Activated B cell treated with CpG ODN at 0.5 μM for 24 hours (primary cell): ENCODE results near the gene HLCS. TPM values are rescaled to one million over a fixed set of nuclear protein-coding genes. Genes with fewer than 3 reads are reported as not detected.

Source experiments
- ATAC-seq: fragments of 200-7000 bp; cut with Tn5 transposase; one replicate; pipeline ENCODE4 v1.10.0; 2021; ENCODE audit warnings: low read depth, mild to moderate bottlenecking, moderate library complexity
- CTCF ChIA-PET: fragments of 350-600 bp; sonication (Branson Sonifier 250); formaldehyde crosslinking; loops from one replicate; lab custom pipeline; 2021; ENCODE audit warnings: antibody characterized with exemption; lab: Charles Lee
- POLR2A ChIA-PET: fragments of 350-600 bp; sonication (Branson Sonifier 250); formaldehyde crosslinking; loops from one replicate; lab custom pipeline; 2021; ENCODE audit warnings: antibody characterized with exemption; lab: Charles Lee
- DNase-seq: peaks from one replicate; pipeline ENCODE4 v3.0.0; 2022
- H3K27ac Mint-ChIP-seq: one replicate; pipeline ENCODE4 v1.8.0; 2020; ENCODE audit warnings: mixed read lengths
- H3K27me3 Mint-ChIP-seq: one replicate; pipeline ENCODE4 v1.8.0; 2021; ENCODE audit warnings: mixed read lengths
- H3K36me3 Mint-ChIP-seq: one replicate; pipeline ENCODE4 v1.8.0; 2021; ENCODE audit warnings: low read depth, mixed read lengths
- H3K4me1 Mint-ChIP-seq: one replicate; pipeline ENCODE4 v1.8.0; 2021; ENCODE audit warnings: mixed read lengths
- H3K4me3 Mint-ChIP-seq: one replicate; pipeline ENCODE4 v1.8.0; 2020; ENCODE audit warnings: mild to moderate bottlenecking, mixed read lengths
- H3K9me3 Mint-ChIP-seq: one replicate; pipeline ENCODE4 v1.8.0; 2020; ENCODE audit warnings: mixed read lengths
- intact Hi-C: fragments of 100-400 bp; cut with micrococcal nuclease; formaldehyde crosslinking; loops from one replicate; pipeline ENCODE4 v1.15.1; 2024
- total RNA-seq: library from RNA; stranded (reverse); gene quantifications from 2 replicates; pipeline ENCODE4 v1.2.3, GENCODE V29; 2022
- TF ChIP-seq, protein P1 (sequence below): fragments of 200-600 bp; IDR thresholded peaks from one replicate; pipeline ENCODE4 v1.8.0; 2022; ENCODE audit warnings: antibody characterized with exemption, mild to moderate bottlenecking

The HLCS gene
- total RNA-seq, 1 donor from 2014 or later: 10.6 TPM

DNA sequence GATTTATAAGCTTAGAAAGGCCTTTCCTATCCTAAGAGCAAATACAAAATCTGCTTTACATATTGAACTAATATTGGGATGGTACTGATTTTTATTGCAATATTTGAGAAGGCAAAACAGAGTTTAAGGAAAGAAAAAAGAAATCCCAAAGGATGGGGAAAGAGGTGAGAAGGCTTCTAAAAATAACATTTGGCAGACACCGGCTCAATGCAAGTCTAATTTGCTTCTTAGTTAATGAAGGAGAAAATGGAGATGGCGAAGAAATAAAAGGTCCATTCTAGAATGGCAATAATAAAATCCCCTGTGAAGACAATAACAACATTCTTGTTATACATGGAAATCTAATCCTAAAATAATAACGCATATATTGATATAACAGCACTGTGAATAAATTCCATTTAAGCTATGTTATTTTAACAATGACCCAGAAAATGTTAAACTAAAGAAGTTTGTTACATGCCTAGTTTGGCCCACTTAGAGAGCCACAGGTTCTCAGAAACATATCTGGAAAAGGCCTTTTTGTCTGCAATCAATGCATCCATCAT, 117.7 kb downstream of the HLCS start:
- DNase-seq: no peak
- Mint-ChIP-seq H3K4me3 (no peak overlapping the region), H3K4me1 (no peaks in the 10 kb centered on the region), H3K36me3 (no peaks in the 10 kb centered on the region), H3K27me3 (no peaks in the 10 kb centered on the region), H3K9me3 (no peaks in the 10 kb centered on the region), H3K27ac (no peak overlapping the region)
- intact Hi-C loops: no loop called here
- ChIA-PET POLR2A (no interaction called here), CTCF (no interaction called here)
- TF ChIP-seq, protein P1, sequence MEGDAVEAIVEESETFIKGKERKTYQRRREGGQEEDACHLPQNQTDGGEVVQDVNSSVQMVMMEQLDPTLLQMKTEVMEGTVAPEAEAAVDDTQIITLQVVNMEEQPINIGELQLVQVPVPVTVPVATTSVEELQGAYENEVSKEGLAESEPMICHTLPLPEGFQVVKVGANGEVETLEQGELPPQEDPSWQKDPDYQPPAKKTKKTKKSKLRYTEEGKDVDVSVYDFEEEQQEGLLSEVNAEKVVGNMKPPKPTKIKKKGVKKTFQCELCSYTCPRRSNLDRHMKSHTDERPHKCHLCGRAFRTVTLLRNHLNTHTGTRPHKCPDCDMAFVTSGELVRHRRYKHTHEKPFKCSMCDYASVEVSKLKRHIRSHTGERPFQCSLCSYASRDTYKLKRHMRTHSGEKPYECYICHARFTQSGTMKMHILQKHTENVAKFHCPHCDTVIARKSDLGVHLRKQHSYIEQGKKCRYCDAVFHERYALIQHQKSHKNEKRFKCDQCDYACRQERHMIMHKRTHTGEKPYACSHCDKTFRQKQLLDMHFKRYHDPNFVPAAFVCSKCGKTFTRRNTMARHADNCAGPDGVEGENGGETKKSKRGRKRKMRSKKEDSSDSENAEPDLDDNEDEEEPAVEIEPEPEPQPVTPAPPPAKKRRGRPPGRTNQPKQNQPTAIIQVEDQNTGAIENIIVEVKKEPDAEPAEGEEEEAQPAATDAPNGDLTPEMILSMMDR: no peak
- ATAC-seq: no peak

DNA sequence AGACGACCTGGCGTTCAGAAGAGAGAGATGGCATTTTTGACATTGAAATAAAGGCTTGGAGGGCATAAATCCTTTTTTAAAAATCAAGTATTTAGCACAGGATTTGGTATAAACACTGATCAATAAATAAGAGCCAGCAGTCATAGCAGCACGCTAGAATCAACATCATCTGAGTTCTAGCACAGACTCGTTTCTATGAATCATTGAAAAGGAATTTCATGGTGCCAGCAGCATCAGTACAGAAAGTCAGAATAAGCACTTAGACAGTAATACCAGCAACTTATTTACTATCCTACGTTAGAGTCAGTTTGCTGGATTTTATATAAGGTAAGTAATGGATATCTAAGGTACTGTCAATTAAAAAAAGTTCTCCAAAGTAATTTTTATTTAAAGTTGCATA, 119.3 kb downstream of the HLCS start:
- Mint-ChIP-seq H3K27ac (no peak overlapping the region), H3K4me1 (no peaks in the 10 kb centered on the region), H3K4me3 (no peak overlapping the region), H3K27me3 (no peaks in the 10 kb centered on the region), H3K36me3 (no peaks in the 10 kb centered on the region), H3K9me3 (no peaks in the 10 kb centered on the region)
- ChIA-PET CTCF (no interaction called here), POLR2A (no interaction called here)
- TF ChIP-seq, protein P1: no peak
- DNase-seq: no peak
- intact Hi-C loops: no loop called here
- no peak for ATAC-seq

DNA sequence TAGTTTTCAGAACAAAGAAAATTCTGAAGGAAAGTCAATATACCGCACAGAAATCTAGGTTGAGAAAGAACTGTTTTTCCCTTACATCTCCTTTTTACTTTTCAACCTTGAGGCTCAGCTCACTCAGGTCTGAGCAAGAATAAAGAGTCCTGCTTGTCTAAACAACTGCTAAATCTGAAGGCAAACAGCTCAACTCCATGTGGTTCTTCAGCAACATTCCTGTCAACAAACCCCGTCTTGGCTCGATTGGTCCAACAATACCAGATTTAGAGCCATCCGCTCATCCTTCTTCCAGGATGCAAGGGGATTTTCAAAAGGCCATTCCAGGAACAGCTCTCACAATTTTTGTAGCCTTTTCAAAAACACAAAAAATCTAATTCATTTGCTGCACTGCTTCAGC, 119.8 kb downstream of the HLCS start:
- Mint-ChIP-seq H3K27me3 (no peaks in the 10 kb centered on the region), H3K4me1 (no peaks in the 10 kb centered on the region), H3K9me3 (no peaks in the 10 kb centered on the region), H3K36me3 (no peaks in the 10 kb centered on the region), H3K4me3 (no peak overlapping the region), H3K27ac (no peak overlapping the region)
- TF ChIP-seq, protein P1: no peak
- intact Hi-C loops: no loop called here
- ATAC-seq: no peak
- POLR2A ChIA-PET: no interaction called here
- DNase-seq: no peak
- CTCF ChIA-PET: no interaction called here

DNA sequence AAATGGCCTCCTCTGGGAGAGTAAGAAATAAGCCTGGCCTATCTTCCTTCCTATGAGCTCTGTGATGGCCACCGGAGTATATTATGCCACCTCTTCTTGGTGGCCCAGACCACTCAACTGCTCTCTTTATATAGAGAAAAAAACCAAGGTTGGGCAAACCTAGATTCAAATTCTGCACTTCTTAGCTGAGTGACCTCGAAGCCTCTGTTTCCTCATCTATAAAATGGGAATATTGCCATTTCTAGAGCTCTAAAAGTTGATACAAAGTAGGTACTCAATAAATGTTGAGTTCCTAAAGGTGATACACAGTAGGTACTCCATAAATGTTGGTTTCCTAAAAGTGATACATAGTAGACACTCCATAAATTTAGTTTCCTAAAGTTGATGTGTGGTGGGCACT, 120.7 kb downstream of the HLCS start:
- ATAC-seq: no peak
- Mint-ChIP-seq H3K9me3 (no peaks in the 10 kb centered on the region), H3K27me3 (no peaks in the 10 kb centered on the region), H3K4me3 (no peak overlapping the region), H3K4me1 (no peaks in the 10 kb centered on the region), H3K27ac (no peak overlapping the region), H3K36me3 (no peaks in the 10 kb centered on the region)
- POLR2A ChIA-PET: no interaction called here
- intact Hi-C loops: no loop called here
- CTCF ChIA-PET: no interaction called here
- no peak for DNase-seq
- TF ChIP-seq, protein P1: no peak

DNA sequence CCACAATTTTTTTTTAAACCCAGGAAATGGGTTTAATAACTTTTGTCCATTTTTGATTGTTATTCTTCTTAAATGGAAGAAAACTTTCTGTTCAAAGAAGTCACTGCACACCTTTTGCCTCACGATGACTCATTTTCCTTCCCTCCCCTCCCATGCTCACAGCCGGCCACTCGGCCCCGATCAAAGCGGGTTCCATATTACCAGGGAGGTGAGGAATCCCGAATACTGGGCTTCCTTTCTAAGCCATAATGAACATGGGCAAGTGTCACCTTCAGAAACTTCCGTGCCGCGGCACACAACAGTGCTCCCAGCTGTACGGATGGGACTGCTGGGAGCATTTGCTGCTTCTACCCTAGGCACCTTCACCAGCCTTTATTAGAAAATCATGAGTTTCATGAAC, 121.4 kb downstream of the HLCS start:
- Mint-ChIP-seq H3K4me1 (no peaks in the 10 kb centered on the region), H3K27me3 (no peaks in the 10 kb centered on the region), H3K27ac (no peak overlapping the region), H3K36me3 (no peaks in the 10 kb centered on the region), H3K9me3 (no peaks in the 10 kb centered on the region), H3K4me3 (no peak overlapping the region)
- ChIA-PET POLR2A (no interaction called here), CTCF (no interaction called here)
- DNase-seq (no peak), ATAC-seq (no peak)
- TF ChIP-seq, protein P1: no peak
- intact Hi-C loops: no loop called here
